UCSD-AML1 (cell line): Measurements from ENCODE around the gene TXNDC11.

Source experiments
- DNase-seq: peaks from one replicate; lab custom pipeline; 2025; ENCODE audit not compliant: unreplicated experiment; lab: John Stamatoyannopoulos, UW

Gene TXNDC11

GRCh38 chr16:11721781-11722467, 20.7 kb downstream of the TXNDC11 start:
- DNase-seq, result no peak

- DNase-seq, result no peak
These were observed 22.9 kb downstream of the TXNDC11 start for GRCh38 chr16:11719762-11720161.

- DNase-seq, result no peak
These were observed 23.5 kb downstream of the TXNDC11 start for GRCh38 chr16:11719171-11719570.

- no peak for DNase-seq
These were observed 24.8 kb downstream of the TXNDC11 start for GRCh38 chr16:11717811-11718210.

GRCh38 chr16:11716336-11716735, 26.3 kb downstream of the TXNDC11 start:
- no peak for DNase-seq

- no peak for DNase-seq
These were observed 27.3 kb downstream of the TXNDC11 start for GRCh38 chr16:11715246-11715947.

- no peak for DNase-seq
These were observed 30.5 kb downstream of the TXNDC11 start for GRCh38 chr16:11712122-11712521.

- DNase-seq, result no peak
These were observed 31.0 kb downstream of the TXNDC11 start for GRCh38 chr16:11711662-11712061.

GRCh38 chr16:11708421-11708820, 34.2 kb downstream of the TXNDC11 start:
- DNase-seq, result no peak

- no peak for DNase-seq
These were observed 34.9 kb downstream of the TXNDC11 start for GRCh38 chr16:11707679-11708197.

- no peak for DNase-seq
These were observed 36.4 kb downstream of the TXNDC11 start for GRCh38 chr16:11706180-11706742.

GRCh38 chr16:11705311-11706025, 37.2 kb downstream of the TXNDC11 start:
- DNase-seq, result no peak

- DNase-seq, result no peak
These were observed 42.2 kb downstream of the TXNDC11 start for GRCh38 chr16:11700264-11701029.

GRCh38 chr16:11699234-11699894, 43.3 kb downstream of the TXNDC11 start:
- no peak for DNase-seq

- no peak for DNase-seq
These were observed 44.4 kb downstream of the TXNDC11 start for GRCh38 chr16:11698271-11698689.

- DNase-seq, result no peak
These were observed 45.3 kb downstream of the TXNDC11 start for GRCh38 chr16:11697319-11697718.

GRCh38 chr16:11696266-11697012, 46.2 kb downstream of the TXNDC11 start:
- DNase-seq, result no peak

- DNase-seq, result no peak
These were observed 50.0 kb downstream of the TXNDC11 start for GRCh38 chr16:11692651-11693050.

GRCh38 chr16:11692171-11692570, 50.5 kb downstream of the TXNDC11 start:
- DNase-seq, result no peak
